Keratinocyte (primary cell): ENCODE results near the gene NBEA.

Experiments used
- EZH2 ChIP-seq: IDR thresholded peaks from one replicate; pipeline ENCODE4 v1.6.1; 2012; ENCODE audit warnings: inconsistent platforms, mild to moderate bottlenecking, low read length, moderate library complexity
- TF ChIP-seq, protein P1 (sequence below), 3 experiments: IDR thresholded peaks in 1 of 3; conservative IDR thresholded peaks in 1 of 3; optimal IDR thresholded peaks in 1 of 3; 2 replicates in 2 of 3; 3 replicates in 1 of 3; pipeline versions ENCODE3 to v1.5.1; 2011; ENCODE audit warnings: low read length in 3 of 3, mild to moderate bottlenecking in 3 of 3, moderate library complexity in 2 of 3, control low read depth in 1 of 3, inconsistent platforms in 1 of 3; ENCODE audit not compliant: insufficient read depth in 2 of 3; ENCODE audit errors: extremely low read depth in 1 of 3

DNA sequence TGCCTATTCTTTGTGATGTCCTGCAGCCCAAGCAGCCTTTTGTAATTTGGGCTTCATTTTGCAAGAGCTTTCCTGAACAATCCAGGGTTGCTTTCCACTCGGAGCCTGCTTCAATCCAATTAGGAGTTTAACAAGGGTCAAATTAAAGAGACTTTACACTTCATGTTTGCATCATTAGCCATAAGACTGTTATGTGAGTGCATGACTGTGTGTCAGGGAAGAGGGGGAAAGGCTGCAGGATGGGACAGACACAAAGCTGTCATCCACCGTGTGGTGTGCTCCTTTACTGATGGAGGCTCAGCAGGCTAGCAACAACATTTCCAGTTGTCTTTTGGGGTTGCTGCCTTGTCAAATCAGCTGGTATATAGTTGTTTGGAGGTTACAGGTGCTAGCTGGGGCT, 558.1 kb downstream of the NBEA start:
- TF ChIP-seq, protein P1, sequence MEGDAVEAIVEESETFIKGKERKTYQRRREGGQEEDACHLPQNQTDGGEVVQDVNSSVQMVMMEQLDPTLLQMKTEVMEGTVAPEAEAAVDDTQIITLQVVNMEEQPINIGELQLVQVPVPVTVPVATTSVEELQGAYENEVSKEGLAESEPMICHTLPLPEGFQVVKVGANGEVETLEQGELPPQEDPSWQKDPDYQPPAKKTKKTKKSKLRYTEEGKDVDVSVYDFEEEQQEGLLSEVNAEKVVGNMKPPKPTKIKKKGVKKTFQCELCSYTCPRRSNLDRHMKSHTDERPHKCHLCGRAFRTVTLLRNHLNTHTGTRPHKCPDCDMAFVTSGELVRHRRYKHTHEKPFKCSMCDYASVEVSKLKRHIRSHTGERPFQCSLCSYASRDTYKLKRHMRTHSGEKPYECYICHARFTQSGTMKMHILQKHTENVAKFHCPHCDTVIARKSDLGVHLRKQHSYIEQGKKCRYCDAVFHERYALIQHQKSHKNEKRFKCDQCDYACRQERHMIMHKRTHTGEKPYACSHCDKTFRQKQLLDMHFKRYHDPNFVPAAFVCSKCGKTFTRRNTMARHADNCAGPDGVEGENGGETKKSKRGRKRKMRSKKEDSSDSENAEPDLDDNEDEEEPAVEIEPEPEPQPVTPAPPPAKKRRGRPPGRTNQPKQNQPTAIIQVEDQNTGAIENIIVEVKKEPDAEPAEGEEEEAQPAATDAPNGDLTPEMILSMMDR (optimal IDR thresholded peaks at IDR 0.05 in 1 of 3, IDR thresholded peaks at IDR 0.05 in 1 of 3, conservative IDR thresholded peaks at IDR 0.05 in 1 of 3; ENCODE audit: extremely low read depth in 1 of 3, insufficient read depth in 2 of 3, low read length in 3 of 3) = no peak
- no peak for TF ChIP-seq EZH2
